ENCODE data around the gene LDAH.

LDAH gene

GRCh38 chr2:20647211-20647610, 175.7 kb downstream of the LDAH start:
- no peaks in the 10 kb centered on the region for H3K9me2 ChIP-seq (replicated peaks; ENCODE audit: insufficient read depth, low read length)
- H3K27ac ChIP-seq (ENCODE audit: low read length): no peak overlapping the region
- no peaks in the 10 kb centered on the region for H3K9me3 ChIP-seq (replicated peaks; ENCODE audit: insufficient read depth, low read length)
- no peak for DNase-seq
- H3K4me2 ChIP-seq (ENCODE audit: low read depth, low read length): no peak overlapping the region
- H2AFZ ChIP-seq (ENCODE audit: low read length): no peak overlapping the region
- H3K79me2 ChIP-seq (ENCODE audit: low read length): peaks cover 25% of the 10 kb centered on the region
- no peaks in the 10 kb centered on the region for H4K20me1 ChIP-seq (ENCODE audit: insufficient read depth, low read length)
- TF ChIP-seq, protein P1, sequence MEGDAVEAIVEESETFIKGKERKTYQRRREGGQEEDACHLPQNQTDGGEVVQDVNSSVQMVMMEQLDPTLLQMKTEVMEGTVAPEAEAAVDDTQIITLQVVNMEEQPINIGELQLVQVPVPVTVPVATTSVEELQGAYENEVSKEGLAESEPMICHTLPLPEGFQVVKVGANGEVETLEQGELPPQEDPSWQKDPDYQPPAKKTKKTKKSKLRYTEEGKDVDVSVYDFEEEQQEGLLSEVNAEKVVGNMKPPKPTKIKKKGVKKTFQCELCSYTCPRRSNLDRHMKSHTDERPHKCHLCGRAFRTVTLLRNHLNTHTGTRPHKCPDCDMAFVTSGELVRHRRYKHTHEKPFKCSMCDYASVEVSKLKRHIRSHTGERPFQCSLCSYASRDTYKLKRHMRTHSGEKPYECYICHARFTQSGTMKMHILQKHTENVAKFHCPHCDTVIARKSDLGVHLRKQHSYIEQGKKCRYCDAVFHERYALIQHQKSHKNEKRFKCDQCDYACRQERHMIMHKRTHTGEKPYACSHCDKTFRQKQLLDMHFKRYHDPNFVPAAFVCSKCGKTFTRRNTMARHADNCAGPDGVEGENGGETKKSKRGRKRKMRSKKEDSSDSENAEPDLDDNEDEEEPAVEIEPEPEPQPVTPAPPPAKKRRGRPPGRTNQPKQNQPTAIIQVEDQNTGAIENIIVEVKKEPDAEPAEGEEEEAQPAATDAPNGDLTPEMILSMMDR (IDR thresholded peaks at IDR 0.05; ENCODE audit: low read length): no peak
- no peak for TF ChIP-seq EZH2phosphoT487 (IDR thresholded peaks at IDR 0.05; ENCODE audit: low read length)
- TF ChIP-seq EZH2 (optimal IDR thresholded peaks at IDR 0.05; ENCODE audit: low read depth, low read length): no peak
- H3K36me3 ChIP-seq (replicated peaks; ENCODE audit: insufficient read depth, low read length): no peaks in the 10 kb centered on the region
- peaks cover 5% of the 10 kb centered on the region; the same call in 1 of the 2 replicates for H3F3A ChIP-seq (ENCODE audit: insufficient read depth, low read length)
- H3K27me3 ChIP-seq (replicated peaks; ENCODE audit: insufficient read depth, low read length): no peaks in the 10 kb centered on the region
- H3K4me3 ChIP-seq (ENCODE audit: low read length): no peak overlapping the region
- H3K9ac ChIP-seq (ENCODE audit: low read length): no peak overlapping the region
- H3K4me1 ChIP-seq (ENCODE audit: low read length): peaks cover 10% of the 10 kb centered on the region

DNA sequence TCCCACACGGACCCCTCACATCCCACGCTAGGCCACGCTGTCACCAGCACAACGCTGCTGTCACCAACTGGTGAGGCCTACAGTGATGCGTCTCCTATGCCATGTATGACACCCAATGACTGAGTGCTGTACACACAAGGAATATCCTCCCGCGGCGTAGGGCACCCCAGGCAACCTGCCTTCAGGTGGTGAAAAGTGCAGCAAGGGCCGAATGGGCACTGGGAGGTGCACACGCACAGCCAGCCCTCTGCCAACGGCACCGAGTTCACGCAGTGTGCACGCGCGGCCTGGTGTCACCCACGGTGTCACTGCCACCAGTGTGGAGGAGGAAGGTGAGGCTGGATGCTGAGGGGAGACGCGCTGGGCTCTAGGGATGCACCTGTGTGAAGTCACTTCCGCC, 176.5 kb downstream of the LDAH start:
- Histone ChIP-seq H3K9me2 (replicated peaks; ENCODE audit: insufficient read depth, low read length) (no peaks in the 10 kb centered on the region), H3K36me3 (replicated peaks; ENCODE audit: insufficient read depth, low read length) (no peaks in the 10 kb centered on the region), H3K4me3 (ENCODE audit: low read length) (no peak overlapping the region), H3K9me3 (replicated peaks; ENCODE audit: insufficient read depth, low read length) (no peaks in the 10 kb centered on the region), H4K20me1 (ENCODE audit: insufficient read depth, low read length) (no peaks in the 10 kb centered on the region), H3K4me1 (ENCODE audit: low read length) (peaks cover 7% of the 10 kb centered on the region), H3K27me3 (replicated peaks; ENCODE audit: insufficient read depth, low read length) (no peaks in the 10 kb centered on the region), H2AFZ (ENCODE audit: low read length) (no peak overlapping the region), H3K4me2 (ENCODE audit: low read depth, low read length) (no peak overlapping the region), H3K79me2 (ENCODE audit: low read length) (peaks cover 28% of the 10 kb centered on the region), H3K27ac (ENCODE audit: low read length) (no peak overlapping the region), H3K9ac (ENCODE audit: low read length) (no peak overlapping the region), H3F3A (ENCODE audit: insufficient read depth, low read length) (peaks cover 3% of the 10 kb centered on the region; the same call in 1 of the 2 replicates)
- TF ChIP-seq, protein P1 (IDR thresholded peaks at IDR 0.05; ENCODE audit: low read length): no peak
- no peak for TF ChIP-seq EZH2phosphoT487 (IDR thresholded peaks at IDR 0.05; ENCODE audit: low read length)
- no peak for TF ChIP-seq EZH2 (optimal IDR thresholded peaks at IDR 0.05; ENCODE audit: low read depth, low read length)
- no peak for DNase-seq

DNA sequence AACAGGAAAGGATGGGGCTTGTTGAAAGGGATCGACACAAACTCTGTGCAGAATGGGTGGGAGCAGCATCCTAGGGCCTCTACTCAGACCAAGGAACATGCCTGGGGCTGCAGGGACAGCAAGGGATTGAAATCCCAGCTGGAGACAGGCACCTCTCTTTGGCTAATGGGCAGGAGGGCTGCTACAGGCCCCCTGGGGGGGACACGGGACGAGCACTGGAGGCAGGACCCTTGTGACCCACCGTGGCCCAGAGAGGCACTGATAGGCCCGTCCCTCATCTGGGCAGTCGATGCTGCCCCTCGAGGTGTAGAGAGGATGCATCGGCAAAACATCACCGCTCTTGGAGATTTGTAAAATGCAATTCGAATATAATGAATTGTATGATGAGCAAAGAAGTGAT, 177.1 kb downstream of the LDAH start:
- no peaks in the 10 kb centered on the region for H4K20me1 ChIP-seq (ENCODE audit: insufficient read depth, low read length)
- H3K27ac ChIP-seq (ENCODE audit: low read length): no peak overlapping the region
- no peak overlapping the region for H2AFZ ChIP-seq (ENCODE audit: low read length)
- no peak overlapping the region for H3K4me3 ChIP-seq (ENCODE audit: low read length)
- no peaks in the 10 kb centered on the region for H3K9me3 ChIP-seq (replicated peaks; ENCODE audit: insufficient read depth, low read length)
- H3K36me3 ChIP-seq (replicated peaks; ENCODE audit: insufficient read depth, low read length): no peaks in the 10 kb centered on the region
- no peaks in the 10 kb centered on the region for H3F3A ChIP-seq (ENCODE audit: insufficient read depth, low read length)
- TF ChIP-seq, protein P1 (IDR thresholded peaks at IDR 0.05; ENCODE audit: low read length): no peak
- TF ChIP-seq EZH2phosphoT487 (IDR thresholded peaks at IDR 0.05; ENCODE audit: low read length) (no peak), EZH2 (optimal IDR thresholded peaks at IDR 0.05; ENCODE audit: low read depth, low read length) (no peak)
- H3K9ac ChIP-seq (ENCODE audit: low read length): no peak overlapping the region
- no peaks in the 10 kb centered on the region for H3K27me3 ChIP-seq (replicated peaks; ENCODE audit: insufficient read depth, low read length)
- peaks cover 30% of the 10 kb centered on the region for H3K79me2 ChIP-seq (ENCODE audit: low read length)
- H3K4me1 ChIP-seq (ENCODE audit: low read length): peaks cover 5% of the 10 kb centered on the region
- DNase-seq: no peak
- H3K9me2 ChIP-seq (replicated peaks; ENCODE audit: insufficient read depth, low read length): no peaks in the 10 kb centered on the region
- H3K4me2 ChIP-seq (ENCODE audit: low read depth, low read length): no peak overlapping the region
